ENCODE measurements around the gene BNC2. TPM values are rescaled to one million over a fixed set of nuclear protein-coding genes. Genes with fewer than 3 reads are reported as not detected.

The BNC2 gene
- total and polyA plus RNA-seq, 2 of the 4 experiments (the other 2 are of a cell fraction) = 15.5 to 45.2 TPM

DNA sequence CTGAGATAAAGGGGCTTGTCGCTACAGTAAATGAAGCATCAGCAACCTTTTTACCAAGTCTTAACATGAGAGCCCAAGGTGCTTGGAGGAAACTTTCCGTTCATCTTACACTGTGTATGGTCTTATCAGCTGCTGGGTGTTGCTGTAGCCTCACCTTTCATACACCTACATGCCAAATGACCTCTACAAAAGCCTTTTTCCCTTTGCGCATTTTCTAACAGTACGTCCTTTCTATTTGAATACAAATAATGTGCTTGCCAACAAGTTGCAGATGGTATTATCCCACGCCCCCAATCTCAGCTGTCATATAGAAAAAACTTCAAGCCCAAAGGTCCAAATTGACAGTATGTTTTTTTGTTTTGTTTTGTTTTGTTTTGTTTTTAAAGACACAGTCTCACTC is 96.9 kb downstream of the BNC2 start:
- Histone ChIP-seq H4K8ac (ENCODE audit: low read depth in 2 of 2, low read length in 2 of 2) (no peak overlapping the region), H3K14ac (replicated peaks; ENCODE audit: low read depth, low read length) (no peak overlapping the region), H2AFZ (replicated peaks; ENCODE audit: low read length, poor library complexity) (no peak overlapping the region), H3K23ac (ENCODE audit: low read depth, low read length) (no peak overlapping the region), H2BK20ac (ENCODE audit: low read depth, low read length) (no peak overlapping the region), H2AK9ac (replicated peaks; ENCODE audit: low read depth, low read length, poor library complexity) (no peak overlapping the region), H4K20me1 (ENCODE audit: insufficient read depth, low read length) (no peaks in the 10 kb centered on the region; the same call in 1 of the 2 replicates), H3K9me1 (ENCODE audit: insufficient read depth, low read length) (no peaks in the 10 kb centered on the region; the same call in 1 of the 2 replicates), H2AK5ac (ENCODE audit: low read depth, low read length) (no peak overlapping the region), H3K9ac (ENCODE audit: low read depth, low read length) (no peak overlapping the region), H3K18ac (ENCODE audit: low read depth, low read length) (no peak overlapping the region), H4K5ac (ENCODE audit: low read depth, low read length) (no peak overlapping the region), H4K91ac (ENCODE audit: insufficient read depth, low read depth, low read length) (no peak overlapping the region), H3K79me1 (ENCODE audit: low read depth in 1 of 2, low read length in 2 of 2) (peaks cover 36 to 64% of the 10 kb centered on the region in 2 experiments), H3K4me3 (ENCODE audit: insufficient read depth, low read depth, low read length) (no peak overlapping the region), H3K27me3 (ENCODE audit: control insufficient read depth, insufficient read depth, low read length) (no peaks in the 10 kb centered on the region), H3K4ac (ENCODE audit: low read depth, low read length) (no peak overlapping the region), H3K56ac (ENCODE audit: extremely low read depth, insufficient read depth, low read length) (no peak overlapping the region), H3K27ac (ENCODE audit: insufficient read depth, low read length) (no peak overlapping the region), H2BK15ac (ENCODE audit: low read depth, low read length) (no peak overlapping the region), H3K4me2 (ENCODE audit: low read depth, low read length) (no peak overlapping the region), H3K4me1 (ENCODE audit: control insufficient read depth, insufficient read depth, low read length) (no peaks in the 10 kb centered on the region), H2BK120ac (ENCODE audit: low read depth, low read length) (no peak overlapping the region), H2BK5ac (ENCODE audit: low read depth, low read length, poor library complexity, severe bottlenecking) (no peak overlapping the region), H3K36me3 (ENCODE audit: control insufficient read depth, insufficient read depth, low read length) (peaks cover 6% of the 10 kb centered on the region), H3K9me3 (ENCODE audit: control insufficient read depth, insufficient read depth, low read length) (no peaks in the 10 kb centered on the region)
- ChIA-PET CTCF (no interaction called here), POLR2A (ENCODE audit: unreplicated experiment) (no interaction called here)
- in situ Hi-C loops (cut with MboI; ENCODE audit: low sequenced_read_pairs) (no loop called here), dilution Hi-C loops (cut with HindIII; ENCODE audit: low sequenced_read_pairs, unreplicated experiment) (no loop called here), intact Hi-C loops (cut with micrococcal nuclease) (no loop called here)
- no peak for ATAC-seq (ENCODE audit: low read depth)
- DNase-seq = no peak
- TF ChIP-seq MAFK (IDR thresholded peaks at IDR 0.05; ENCODE audit: low read depth, low read length) (no peak), CHD1 (IDR thresholded peaks at IDR 0.05; ENCODE audit: low read depth, low read length) (no peak), MAZ (IDR thresholded peaks at IDR 0.05; ENCODE audit: borderline replicate concordance, low read depth, low read length) (no peak), SMC3 (IDR thresholded peaks at IDR 0.05; ENCODE audit: low read depth, low read length) (no peak), RFX5 (IDR thresholded peaks at IDR 0.05; ENCODE audit: low read depth, low read length) (no peak), NFE2L2 (IDR thresholded peaks at IDR 0.05; ENCODE audit: low read depth, low read length) (no peak), RAD21 (IDR thresholded peaks at IDR 0.05; ENCODE audit: low read length) (no peak), FOS (IDR thresholded peaks at IDR 0.05; ENCODE audit: low read depth, low read length) (no peak), MXI1 (IDR thresholded peaks at IDR 0.05; ENCODE audit: borderline replicate concordance, low read depth, low read length) (no peak), CEBPB (IDR thresholded peaks at IDR 0.05; ENCODE audit: low read depth, low read length) (no peak)
- TF ChIP-seq, protein P1, sequence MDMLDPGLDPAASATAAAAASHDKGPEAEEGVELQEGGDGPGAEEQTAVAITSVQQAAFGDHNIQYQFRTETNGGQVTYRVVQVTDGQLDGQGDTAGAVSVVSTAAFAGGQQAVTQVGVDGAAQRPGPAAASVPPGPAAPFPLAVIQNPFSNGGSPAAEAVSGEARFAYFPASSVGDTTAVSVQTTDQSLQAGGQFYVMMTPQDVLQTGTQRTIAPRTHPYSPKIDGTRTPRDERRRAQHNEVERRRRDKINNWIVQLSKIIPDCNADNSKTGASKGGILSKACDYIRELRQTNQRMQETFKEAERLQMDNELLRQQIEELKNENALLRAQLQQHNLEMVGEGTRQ (IDR thresholded peaks at IDR 0.05; ENCODE audit: low read depth, low read length) = no peak
- TF ChIP-seq, protein P2, sequence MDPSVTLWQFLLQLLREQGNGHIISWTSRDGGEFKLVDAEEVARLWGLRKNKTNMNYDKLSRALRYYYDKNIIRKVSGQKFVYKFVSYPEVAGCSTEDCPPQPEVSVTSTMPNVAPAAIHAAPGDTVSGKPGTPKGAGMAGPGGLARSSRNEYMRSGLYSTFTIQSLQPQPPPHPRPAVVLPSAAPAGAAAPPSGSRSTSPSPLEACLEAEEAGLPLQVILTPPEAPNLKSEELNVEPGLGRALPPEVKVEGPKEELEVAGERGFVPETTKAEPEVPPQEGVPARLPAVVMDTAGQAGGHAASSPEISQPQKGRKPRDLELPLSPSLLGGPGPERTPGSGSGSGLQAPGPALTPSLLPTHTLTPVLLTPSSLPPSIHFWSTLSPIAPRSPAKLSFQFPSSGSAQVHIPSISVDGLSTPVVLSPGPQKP (IDR thresholded peaks at IDR 0.05; ENCODE audit: borderline replicate concordance, low read depth, low read length) = no peak
- TF ChIP-seq, protein P3, sequence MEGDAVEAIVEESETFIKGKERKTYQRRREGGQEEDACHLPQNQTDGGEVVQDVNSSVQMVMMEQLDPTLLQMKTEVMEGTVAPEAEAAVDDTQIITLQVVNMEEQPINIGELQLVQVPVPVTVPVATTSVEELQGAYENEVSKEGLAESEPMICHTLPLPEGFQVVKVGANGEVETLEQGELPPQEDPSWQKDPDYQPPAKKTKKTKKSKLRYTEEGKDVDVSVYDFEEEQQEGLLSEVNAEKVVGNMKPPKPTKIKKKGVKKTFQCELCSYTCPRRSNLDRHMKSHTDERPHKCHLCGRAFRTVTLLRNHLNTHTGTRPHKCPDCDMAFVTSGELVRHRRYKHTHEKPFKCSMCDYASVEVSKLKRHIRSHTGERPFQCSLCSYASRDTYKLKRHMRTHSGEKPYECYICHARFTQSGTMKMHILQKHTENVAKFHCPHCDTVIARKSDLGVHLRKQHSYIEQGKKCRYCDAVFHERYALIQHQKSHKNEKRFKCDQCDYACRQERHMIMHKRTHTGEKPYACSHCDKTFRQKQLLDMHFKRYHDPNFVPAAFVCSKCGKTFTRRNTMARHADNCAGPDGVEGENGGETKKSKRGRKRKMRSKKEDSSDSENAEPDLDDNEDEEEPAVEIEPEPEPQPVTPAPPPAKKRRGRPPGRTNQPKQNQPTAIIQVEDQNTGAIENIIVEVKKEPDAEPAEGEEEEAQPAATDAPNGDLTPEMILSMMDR (conservative IDR thresholded peaks at IDR 0.05; ENCODE audit: low read depth, low read length) = no peak
- BruUV-seq (replicated peaks) = no TSS peak
- WGBS, 2 experiments (ENCODE audit: extremely low coverage in 2 of 2, insufficient read length in 1 of 2) = 100% methylated on average over 1 of the region's 5 CpGs; no CpG with 5 or more reads in 1 of the 2 experiments
